Right lobe of liver (tissue), 6 donors: ENCODE data around the gene RNF182. TPM values are rescaled to one million over a fixed set of nuclear protein-coding genes. Genes with fewer than 3 reads are reported as not detected.

Source experiments
- ATAC-seq, 4 donors: fragments of 200-7000 bp; cut with Tn5 transposase; one replicate each; pipeline ENCODE4 v1.9.1; 2020; ENCODE audit warnings: mild to moderate bottlenecking in 4 of 4, moderate library complexity in 4 of 4
- DNase-seq, 3 donors: peaks; one replicate each; pipeline ENCODE4 v3.0.0-alpha.2; 2020
- H3K27ac ChIP-seq, 3 donors: fragments of 200-600 bp; one replicate each; pipeline ENCODE4 v1.8.0; 2022
- H3K27me3 ChIP-seq, 2 donors: fragments of 200-600 bp; one replicate each; pipeline ENCODE4 v1.8.0; 2022
- H3K36me3 ChIP-seq, 4 donors: fragments of 200-600 bp; sonication (generic) in 1 of 4; one replicate each; pipeline versions ENCODE4 v1.5.1 to v1.8.0; 2017 to 2022; ENCODE audit warnings: control low read depth in 1 of 4
- H3K4me1 ChIP-seq, 4 donors: fragments of 200-600 bp; sonication (generic) in 1 of 4; one replicate each; pipeline versions ENCODE4 v1.5.1 to v1.8.0; 2017 to 2022; ENCODE audit warnings: control low read depth in 1 of 4
- H3K4me3 ChIP-seq, 3 donors: fragments of 200-600 bp; one replicate each; pipeline ENCODE4 v1.8.0; 2022
- H3K9me3 ChIP-seq, 4 donors: fragments of 200-600 bp; sonication (generic) in 1 of 4; one replicate each; pipeline versions ENCODE4 v1.5.1 to v1.8.0; 2017 to 2022; ENCODE audit warnings: control low read depth in 1 of 4
- POLR2A ChIP-seq: fragments of 450-650 bp; IDR thresholded peaks from one replicate; pipeline ENCODE4 v1.6.1; 2017; ENCODE audit warnings: antibody characterized with exemption, mild to moderate bottlenecking
- WGBS: methylation state at CpG from one replicate; pipeline ENCODE4 v1.1.6; 2018; ENCODE audit warnings: low coverage, low lambda C conversion rate; ENCODE audit not compliant: insufficient coverage; ENCODE audit errors: missing lambda C conversion rate; 5-methylcytosine and 5-hydroxymethylcytosine counted together
- intact Hi-C, 2 donors: fragments of 100-400 bp; cut with DNase I; formaldehyde crosslinking; loops; one replicate each; pipeline versions ENCODE4 v1.11.2 to v1.14.1; 2022
- total RNA-seq, 6 experiments: library from RNA; depleted of rRNA in 2 of 6; stranded (reverse); fragments of >200 nt in 2 of 6; fragmentation: NEBNext Ultra II Directional in 3 of 6; extraction: Animal tissue kit (Norgen Biotek cat#: 25700) in 3 of 6; gene quantifications; one replicate each; pipeline versions ENCODE4 v1.1.0 to v1.2.4, GENCODE V29; 2016 to 2023
- TF ChIP-seq, protein P1 (sequence below), 4 donors: fragments of 200-600 bp in 3 of 4; fragments of 450-650 bp in 1 of 4; IDR thresholded peaks; one replicate each; pipeline versions ENCODE4 v1.5.1 to v1.8.0; 2016 to 2022; ENCODE audit warnings: antibody characterized with exemption in 4 of 4, mild to moderate bottlenecking in 2 of 4
- donor health status: DM: no; HTN: yes; CAD: no.
- donor health status: DM: no; HTN: no; CAD: no.
- donor health status: DM: no; HTN: no; CAD: no.
- donor health status: DM: no; HTN: yes; CAD: no.
- donor health status: DM: no; HTN: yes; CAD: no.

RNF182 gene
- total RNA-seq, 6 experiments from 2014 or later, result not detected

DNA sequence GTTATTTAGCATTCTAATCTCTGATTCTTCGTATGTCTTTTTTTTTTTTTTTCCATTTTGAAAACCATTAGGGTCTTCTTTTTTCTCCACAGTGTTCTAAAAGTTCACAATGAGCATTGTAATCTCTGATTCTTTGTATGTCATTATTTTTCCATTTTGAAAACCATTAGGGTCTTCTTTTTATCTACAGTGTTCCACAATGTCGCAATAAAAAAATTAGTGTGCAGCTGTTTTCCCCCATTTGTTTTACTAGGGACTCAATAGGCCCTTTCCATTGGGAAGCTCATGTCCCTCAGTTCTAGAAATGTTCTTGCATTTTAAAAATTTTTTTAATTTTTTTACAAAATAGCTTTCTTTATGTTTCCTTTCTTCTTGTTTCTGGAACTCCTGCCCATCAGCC lies 64.2 kb downstream of the RNF182 start:
- Histone ChIP-seq H3K36me3 (no peaks in the 10 kb centered on the region), H3K4me3 (no peak overlapping the region), H3K9me3 (no peaks in the 10 kb centered on the region), H3K4me1 (no peaks in the 10 kb centered on the region), H3K27ac (no peak overlapping the region), H3K27me3 (peaks cover 0 to 3% of the 10 kb centered on the region in 2 donors)
- TF ChIP-seq, protein P1, sequence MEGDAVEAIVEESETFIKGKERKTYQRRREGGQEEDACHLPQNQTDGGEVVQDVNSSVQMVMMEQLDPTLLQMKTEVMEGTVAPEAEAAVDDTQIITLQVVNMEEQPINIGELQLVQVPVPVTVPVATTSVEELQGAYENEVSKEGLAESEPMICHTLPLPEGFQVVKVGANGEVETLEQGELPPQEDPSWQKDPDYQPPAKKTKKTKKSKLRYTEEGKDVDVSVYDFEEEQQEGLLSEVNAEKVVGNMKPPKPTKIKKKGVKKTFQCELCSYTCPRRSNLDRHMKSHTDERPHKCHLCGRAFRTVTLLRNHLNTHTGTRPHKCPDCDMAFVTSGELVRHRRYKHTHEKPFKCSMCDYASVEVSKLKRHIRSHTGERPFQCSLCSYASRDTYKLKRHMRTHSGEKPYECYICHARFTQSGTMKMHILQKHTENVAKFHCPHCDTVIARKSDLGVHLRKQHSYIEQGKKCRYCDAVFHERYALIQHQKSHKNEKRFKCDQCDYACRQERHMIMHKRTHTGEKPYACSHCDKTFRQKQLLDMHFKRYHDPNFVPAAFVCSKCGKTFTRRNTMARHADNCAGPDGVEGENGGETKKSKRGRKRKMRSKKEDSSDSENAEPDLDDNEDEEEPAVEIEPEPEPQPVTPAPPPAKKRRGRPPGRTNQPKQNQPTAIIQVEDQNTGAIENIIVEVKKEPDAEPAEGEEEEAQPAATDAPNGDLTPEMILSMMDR (IDR thresholded peaks at IDR 0.05), result no peak
- TF ChIP-seq POLR2A, result no peak
- ATAC-seq, result no peak
- intact Hi-C loops, result no loop called here
- no peak for DNase-seq
- 65% methylated on average over 2 of the region's 2 CpGs for WGBS

DNA sequence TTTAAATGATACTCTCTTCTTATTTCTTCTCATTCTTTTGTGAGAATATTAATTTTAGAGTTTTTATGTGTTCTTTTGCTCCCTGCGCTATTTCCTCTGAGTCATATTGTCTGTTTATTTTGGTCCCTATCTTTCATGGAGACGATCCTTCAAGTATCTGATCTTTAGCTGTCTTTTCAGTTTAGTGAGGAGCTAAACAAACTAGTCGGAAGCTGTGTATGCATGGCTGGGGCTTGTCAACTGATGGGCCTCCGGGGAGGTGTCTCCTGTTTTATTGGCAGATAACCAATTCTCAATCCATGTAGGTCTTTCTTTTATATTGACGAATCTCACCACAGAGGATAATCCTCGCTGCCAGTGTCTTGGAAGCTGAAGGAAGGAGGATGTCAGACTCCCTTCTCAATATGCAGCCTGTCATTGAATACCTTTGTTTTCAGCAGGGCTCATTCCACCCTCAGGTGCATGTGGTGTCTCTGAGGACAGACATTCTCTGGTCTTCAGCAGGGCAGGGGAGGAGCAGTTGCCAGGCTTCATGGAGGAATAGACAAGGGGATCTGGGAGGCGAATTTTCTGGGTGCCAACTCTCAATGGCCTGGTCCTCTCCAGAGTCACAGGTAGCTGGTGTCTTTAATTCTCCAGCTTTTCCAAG lies 64.9 kb downstream of the RNF182 start:
- Histone ChIP-seq H3K36me3 (no peaks in the 10 kb centered on the region), H3K4me3 (no peak overlapping the region)
- intact Hi-C loops, result no loop called here

DNA sequence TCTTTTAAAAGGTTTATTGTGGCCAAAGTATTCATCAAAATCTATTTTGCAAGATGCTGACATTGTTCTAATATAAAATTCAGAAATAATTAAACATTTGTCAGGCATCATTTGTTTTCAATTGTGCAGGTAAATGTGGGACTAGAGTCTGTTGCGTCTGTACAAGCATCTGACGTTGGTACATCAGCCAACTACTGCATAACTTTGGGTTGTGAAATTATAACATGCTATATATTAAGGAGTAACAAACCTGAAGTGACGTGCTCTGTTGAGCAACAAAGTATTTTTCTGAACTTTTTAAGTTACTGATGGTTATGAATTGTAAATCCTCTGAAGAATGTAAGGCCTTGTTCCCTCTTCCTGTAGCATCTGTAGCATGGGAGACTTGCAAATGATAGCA lies 66.0 kb downstream of the RNF182 start:
- no peak for TF ChIP-seq POLR2A
- TF ChIP-seq, protein P1 (IDR thresholded peaks at IDR 0.05), result no peak
- intact Hi-C loops, result no loop called here
- 63% methylated on average over 3 of the region's 3 CpGs for WGBS
- Histone ChIP-seq H3K9me3 (no peaks in the 10 kb centered on the region), H3K27ac (no peak overlapping the region), H3K27me3 (peaks cover 0 to 3% of the 10 kb centered on the region in 2 donors), H3K4me3 (no peak overlapping the region), H3K4me1 (no peaks in the 10 kb centered on the region), H3K36me3 (no peaks in the 10 kb centered on the region)
- DNase-seq (no peak), ATAC-seq (no peak)

More for the DNA sequence above, 64.9 kb downstream of the RNF182 start:
- no peak for ATAC-seq
- DNase-seq, result no peak
- H3K27me3 ChIP-seq, result peaks cover 0 to 3% of the 10 kb centered on the region in 2 donors
- TF ChIP-seq, protein P1 (IDR thresholded peaks at IDR 0.05), result no peak
- TF ChIP-seq POLR2A, result no peak
- no peaks in the 10 kb centered on the region for H3K9me3 ChIP-seq
- no peaks in the 10 kb centered on the region for H3K4me1 ChIP-seq
- 35% methylated on average over 6 of the region's 7 CpGs for WGBS
- H3K27ac ChIP-seq, result no peak overlapping the region

DNA sequence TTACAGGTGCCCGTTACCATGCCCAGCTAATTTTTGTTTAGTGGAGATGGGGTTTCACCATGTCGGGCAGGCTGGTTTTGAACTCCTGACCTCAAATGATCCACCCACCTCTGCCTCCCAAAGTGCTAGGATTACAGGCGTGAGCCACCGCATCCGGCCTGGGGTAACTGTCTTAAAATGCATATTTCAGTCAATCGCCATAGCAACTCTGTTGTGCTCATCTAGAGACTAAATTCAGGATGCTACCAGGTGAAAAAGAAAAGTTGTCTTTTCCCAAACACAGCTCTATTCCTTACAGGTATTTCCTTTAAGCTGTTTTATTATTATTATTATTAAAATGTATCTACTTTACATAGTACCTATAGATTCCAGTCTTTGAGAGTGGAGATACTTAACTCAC lies 66.6 kb downstream of the RNF182 start:
- Histone ChIP-seq H3K9me3 (no peaks in the 10 kb centered on the region), H3K27ac (no peak overlapping the region), H3K36me3 (no peaks in the 10 kb centered on the region), H3K27me3 (peaks cover 0 to 3% of the 10 kb centered on the region in 2 donors), H3K4me1 (no peaks in the 10 kb centered on the region), H3K4me3 (no peak overlapping the region)
- intact Hi-C loops, result no loop called here
- no peak for TF ChIP-seq POLR2A
- DNase-seq (no peak), ATAC-seq (no peak)
- WGBS, result 79% methylated on average over 6 of the region's 6 CpGs

DNA sequence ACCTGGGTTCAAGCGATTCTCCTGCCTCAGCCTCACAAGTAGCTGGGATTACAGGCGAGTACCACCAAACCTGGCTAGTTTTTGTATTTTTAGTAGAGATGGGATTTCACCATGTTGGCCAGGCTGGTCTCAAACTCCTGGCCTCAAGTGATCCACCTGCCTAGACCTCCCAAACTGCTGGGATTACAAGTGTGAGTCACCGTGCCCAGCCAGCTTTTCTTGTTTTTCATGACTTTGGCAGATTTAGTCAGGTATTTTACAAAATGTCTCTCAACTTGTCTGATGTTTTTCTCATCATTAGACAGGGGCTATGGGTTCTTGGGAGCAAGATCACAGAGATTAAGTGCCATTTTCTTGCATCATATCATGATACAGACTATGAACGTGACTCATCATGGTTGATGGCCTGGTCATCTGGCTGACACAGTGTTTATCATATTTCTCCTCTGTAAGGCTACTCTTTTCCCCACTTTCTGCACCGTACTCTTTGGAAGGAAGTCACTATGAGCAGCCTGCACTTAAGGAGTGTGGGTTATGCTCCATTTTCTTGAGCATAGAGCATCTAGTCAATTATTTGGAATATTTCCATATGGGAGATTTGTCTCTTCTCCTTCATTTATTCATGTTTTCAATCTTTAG lies 67.8 kb downstream of the RNF182 start:
- peaks cover 0 to 3% of the 10 kb centered on the region in 2 donors for H3K27me3 ChIP-seq
- no peak overlapping the region for H3K27ac ChIP-seq
- H3K4me1 ChIP-seq, result no peaks in the 10 kb centered on the region
- H3K36me3 ChIP-seq, result no peaks in the 10 kb centered on the region
- DNase-seq (no peak), ATAC-seq (no peak)
- TF ChIP-seq, protein P1 (IDR thresholded peaks at IDR 0.05), result no peak
- no peak for TF ChIP-seq POLR2A
- no peak overlapping the region for H3K4me3 ChIP-seq
- no peaks in the 10 kb centered on the region for H3K9me3 ChIP-seq
- 64% methylated on average over 3 of the region's 5 CpGs for WGBS
- intact Hi-C loops, result no loop called here
